ENCODE results near the gene GATM.
"Not testable (repeated sequence)": the region's sequence is repeated elsewhere in the genome, so short reads cannot be mapped to it uniquely, and the experiment has no call there.

The GATM gene

GRCh38 chr15:45319472-45320214 is 58.7 kb downstream of the GATM start:
- in situ Hi-C loops (cut with HindIII; ENCODE audit: low sequenced_read_pairs) = no loop called here
- no peak for TF ChIP-seq CTCF (IDR thresholded peaks at IDR 0.05; ENCODE audit: low read depth, low read length)
- no peak overlapping the region for H3K4me3 ChIP-seq (ENCODE audit: low read depth, low read length)
- no peak for DNase-seq (ENCODE audit: low read depth, low spot score)

GRCh38 chr15:45314960-45315359 is 63.4 kb downstream of the GATM start:
- DNase-seq (ENCODE audit: low read depth, low spot score) = no peak
- H3K4me3 ChIP-seq (ENCODE audit: low read depth, low read length) = no peak overlapping the region
- TF ChIP-seq CTCF (IDR thresholded peaks at IDR 0.05; ENCODE audit: low read depth, low read length) = no peak
- in situ Hi-C loops (cut with HindIII; ENCODE audit: low sequenced_read_pairs) = no loop called here

- DNase-seq (ENCODE audit: low read depth, low spot score); in situ Hi-C loops (cut with HindIII; ENCODE audit: low sequenced_read_pairs); H3K4me3 ChIP-seq (ENCODE audit: low read depth, low read length): not testable (repeated sequence)
Observed at GRCh38 chr15:45314117-45314516, 64.2 kb downstream of the GATM start.
